Measurements from ENCODE around the gene ARHGEF1.
"Not testable (repeated sequence)": the region's sequence is repeated elsewhere in the genome, so short reads cannot be mapped to it uniquely, and the experiment has no call there.

The ARHGEF1 gene

DNA sequence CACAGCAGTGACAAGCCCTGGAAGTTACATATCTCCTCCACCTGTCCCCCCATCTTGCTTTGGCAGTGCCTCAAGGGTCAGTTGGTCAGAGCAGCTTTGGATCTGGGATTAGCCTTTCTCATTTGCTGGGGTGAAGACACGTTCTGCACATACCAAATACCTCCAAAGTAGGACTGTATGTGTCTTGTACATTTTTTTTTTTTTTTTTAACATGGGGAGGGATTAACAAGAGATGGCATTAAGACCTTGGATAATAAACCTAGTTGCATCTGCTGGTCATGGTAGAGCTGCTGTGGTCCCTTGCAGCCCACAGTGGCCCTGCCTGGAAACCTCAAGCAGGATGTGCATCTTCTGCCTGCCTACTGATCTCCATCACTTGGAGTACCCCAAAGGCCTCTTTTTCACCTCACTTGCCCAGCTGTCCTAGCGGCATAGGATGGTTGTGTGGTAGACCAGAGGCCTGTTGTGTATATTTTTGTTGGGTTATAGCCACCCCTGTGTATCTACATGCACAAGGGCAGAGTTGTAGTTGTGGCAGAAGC, 20.5 kb upstream of the ARHGEF1 start:
- no peak for DNase-seq

DNA sequence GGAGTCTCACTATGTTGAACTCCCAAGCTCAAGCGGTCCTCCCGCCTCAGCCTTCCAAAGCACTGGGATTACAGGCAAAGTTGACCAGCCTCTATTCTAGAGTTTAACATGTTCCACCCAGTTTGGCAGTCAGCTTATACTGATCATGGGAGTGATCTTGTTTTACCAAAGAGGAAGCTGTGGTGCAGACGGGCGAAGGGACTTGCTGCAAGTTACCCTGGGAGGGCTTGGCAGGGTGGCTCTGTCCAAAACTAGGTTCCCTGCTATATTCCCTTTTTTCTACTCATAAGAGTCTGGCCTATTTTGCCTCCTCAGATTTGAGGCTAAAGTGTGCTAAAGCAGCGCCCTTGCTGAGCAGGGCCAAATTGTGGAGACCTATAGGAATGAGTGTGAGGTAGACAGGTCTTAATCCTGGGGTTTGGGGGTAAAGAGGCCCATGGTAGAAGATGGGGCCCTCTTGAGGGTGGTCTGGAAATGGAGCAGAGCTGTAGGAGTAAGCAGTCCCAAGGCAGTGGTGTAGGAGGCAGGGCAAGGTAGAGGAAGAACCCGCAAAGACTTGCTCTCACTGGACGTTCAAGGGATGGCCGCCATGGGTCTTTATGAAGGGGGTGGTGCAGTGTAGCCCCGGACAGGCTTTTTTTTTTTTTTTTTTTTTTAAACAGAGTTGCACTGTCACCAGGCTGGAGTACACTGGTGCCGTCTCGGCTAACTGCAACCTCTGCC, 19.6 kb upstream of the ARHGEF1 start:
- DNase-seq: no peak

DNA sequence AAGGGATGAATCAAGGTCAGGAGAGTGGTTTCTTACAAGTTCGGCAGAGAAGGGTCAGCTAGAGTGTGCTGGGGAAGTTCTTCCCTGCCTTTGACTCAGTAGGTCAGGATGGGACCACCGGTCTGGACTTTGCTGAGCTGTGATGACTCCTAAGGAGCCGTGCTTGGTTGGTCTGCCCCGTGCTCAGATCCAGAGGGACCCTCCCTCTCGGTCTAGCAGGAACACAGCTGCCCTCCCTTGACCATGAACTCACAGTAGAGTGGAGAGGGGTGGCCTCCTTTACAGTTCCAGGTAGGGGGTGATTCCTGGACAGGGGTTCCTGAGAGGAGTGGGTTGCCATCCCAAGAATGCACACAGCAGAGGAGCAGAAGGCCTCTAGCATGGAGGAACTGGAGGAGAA, 18.6 kb upstream of the ARHGEF1 start:
- DNase-seq: no peak

DNA sequence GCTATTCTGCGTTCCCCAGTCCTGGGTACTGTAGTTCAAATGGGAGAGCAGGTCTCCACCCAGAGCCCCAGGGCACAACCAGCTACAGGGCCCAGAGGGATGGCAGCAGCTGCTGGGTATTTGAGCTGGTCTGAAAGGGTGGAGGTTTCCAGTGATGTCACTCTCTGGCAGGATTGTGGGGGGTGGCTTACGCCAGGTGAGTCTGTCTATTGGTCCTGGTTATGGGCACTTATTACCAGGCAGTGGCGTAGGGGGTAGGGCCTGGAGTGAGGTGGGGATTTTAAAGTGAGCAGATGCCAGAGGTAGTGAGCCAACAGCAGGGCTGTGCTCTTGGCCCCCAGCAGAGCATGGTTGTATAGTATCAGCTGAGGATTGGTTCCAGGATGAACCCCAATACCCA, 16.7 kb upstream of the ARHGEF1 start:
- DNase-seq: no peak

DNA sequence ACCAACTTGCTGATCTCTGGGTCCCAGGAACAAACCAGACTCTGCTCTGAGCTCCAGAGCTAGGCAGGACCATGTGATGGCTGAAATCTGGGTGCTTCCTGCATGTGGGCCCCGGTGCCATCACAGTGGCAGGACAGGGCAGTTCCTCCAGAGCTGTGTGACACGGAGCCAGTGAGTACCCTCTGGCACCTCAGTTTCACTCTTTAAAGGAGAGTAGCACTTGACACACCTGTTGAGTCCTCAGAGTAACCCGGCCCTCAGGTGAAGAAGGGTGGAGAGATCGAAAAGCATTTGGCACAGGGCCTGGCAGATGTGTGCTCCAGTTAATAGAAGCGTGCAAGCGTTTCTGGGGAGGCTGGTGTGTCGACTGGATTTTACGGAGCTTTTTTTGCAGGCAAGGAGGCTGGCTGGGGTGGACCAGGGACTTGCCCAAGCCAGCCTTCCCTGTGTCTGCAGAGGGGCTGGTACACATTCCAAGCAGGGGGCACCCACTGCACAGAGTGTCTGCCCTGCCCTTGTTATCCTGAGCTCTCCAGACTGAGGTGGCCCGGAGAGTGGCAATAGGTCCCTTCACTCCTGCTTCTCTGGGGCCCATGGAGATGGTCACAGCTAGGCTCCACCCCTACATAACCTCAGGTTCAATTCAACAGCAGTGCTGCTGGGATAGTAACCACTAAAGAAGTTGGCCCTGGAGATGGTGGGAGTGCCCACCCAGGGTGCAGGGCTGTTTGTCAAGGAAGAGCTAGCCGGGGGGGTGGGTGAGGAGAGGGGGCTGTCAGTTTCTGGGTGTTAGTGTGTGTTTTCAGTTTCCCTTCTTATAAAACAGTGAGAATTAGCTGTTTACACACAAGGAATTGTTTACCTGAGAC, 14.6 kb upstream of the ARHGEF1 start:
- no peak for DNase-seq

DNA sequence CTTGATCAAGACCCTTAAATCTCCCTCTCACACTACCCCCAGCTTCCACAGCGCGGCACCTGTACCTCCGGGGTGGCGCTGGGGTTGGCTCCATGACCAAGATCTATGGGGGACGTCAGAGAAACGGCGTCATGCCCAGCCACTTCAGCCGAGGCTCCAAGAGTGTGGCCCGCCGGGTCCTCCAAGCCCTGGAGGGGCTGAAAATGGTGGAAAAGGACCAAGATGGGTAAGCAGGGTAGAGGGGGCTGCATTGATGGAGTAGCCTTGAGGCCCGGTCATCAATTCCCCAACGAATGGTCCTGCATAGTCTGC, 14.0 kb upstream of the ARHGEF1 start:
- DNase-seq: no peak

DNA sequence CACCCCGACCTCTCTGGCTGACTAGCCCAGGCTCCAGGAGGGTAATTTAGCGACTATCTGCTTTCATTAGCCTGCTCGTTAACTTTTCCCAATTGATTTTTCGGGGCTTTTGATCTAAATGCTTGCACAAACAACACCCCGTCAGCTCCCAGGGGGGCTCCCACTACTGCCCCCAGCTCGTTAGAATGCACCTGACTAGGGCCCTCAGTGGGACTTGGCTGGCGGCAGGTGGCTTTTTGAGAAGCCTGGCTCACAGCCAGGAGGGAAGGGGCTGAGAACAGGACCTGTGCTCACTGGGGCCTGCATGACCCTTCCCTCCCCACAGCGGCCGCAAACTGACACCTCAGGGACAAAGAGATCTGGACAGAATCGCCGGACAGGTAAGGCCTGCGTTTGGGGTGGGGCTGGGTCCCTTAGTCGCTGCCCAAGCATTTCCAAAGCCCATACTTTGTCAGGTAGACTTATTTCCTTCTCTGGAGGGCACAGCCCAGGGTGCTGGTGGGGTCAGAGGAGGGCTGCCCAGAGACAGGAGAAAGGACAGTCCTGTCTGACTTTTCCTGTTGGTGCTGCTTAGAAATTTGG, 13.5 kb upstream of the ARHGEF1 start:
- DNase-seq: no peak

DNA sequence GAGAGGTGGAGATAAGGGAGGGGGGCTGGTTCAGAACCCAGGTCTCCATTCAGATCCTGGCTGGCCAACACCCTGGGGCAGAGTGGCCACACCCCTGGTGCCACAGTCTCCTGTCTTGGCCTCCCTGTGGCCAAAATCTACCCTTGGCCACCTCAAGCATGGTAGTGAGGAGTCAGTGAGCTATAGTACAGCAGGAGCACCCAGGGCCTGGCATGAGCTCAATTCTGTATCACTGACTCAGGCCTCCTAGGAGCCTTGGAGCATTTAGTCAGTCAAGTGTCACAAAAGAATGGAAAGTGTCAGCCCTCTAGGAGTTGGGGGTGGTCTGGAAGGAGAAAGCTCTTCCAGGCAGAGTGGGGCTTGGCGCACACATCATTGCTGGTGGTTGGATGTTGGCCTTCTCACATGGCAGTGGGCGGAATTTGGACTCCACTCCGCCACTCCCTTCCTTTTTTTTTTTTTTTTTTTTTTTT, 12.5 kb upstream of the ARHGEF1 start:
- DNase-seq: no peak

DNA sequence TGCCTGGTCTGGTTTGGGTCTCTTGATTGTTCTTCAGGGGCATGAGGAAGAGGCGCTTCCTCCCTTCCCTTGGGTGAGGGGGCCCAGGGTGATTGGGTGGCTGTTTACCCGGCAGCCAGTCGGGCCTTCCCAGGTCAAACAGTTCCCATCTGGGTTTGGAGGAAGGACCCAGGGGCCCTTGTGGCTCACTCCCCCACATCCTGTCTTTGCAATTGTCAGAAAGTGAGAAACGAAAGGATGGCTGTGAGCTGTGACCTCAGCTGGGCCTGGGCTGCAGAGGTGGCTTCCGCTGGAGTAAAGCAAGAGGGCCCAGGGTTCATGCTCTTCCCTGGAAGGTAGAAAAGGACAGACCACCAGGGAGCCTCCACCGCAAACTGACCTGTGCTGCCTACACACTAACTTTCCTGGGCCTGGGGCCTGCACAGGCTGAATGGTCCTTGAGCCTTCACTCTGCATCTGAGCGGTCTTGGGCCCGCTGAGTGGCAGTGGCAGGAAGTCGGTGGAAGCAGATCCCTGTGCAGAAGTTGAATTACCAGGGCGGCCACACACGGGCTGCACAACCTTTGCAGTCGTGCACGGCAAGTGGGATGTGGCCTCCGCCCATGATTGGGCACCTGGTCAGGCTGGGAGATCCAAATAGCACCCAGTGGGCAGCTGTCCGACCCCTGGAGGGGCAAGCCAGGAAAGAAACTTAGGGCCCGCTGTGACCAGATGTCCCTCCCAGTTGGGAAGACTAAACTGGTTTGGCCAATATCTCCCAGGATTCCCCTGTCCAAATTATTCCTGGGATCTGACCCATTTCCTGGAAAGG, 11.2 kb upstream of the ARHGEF1 start:
- DNase-seq: peak in 1 of 2 donors; percentile 53

DNA sequence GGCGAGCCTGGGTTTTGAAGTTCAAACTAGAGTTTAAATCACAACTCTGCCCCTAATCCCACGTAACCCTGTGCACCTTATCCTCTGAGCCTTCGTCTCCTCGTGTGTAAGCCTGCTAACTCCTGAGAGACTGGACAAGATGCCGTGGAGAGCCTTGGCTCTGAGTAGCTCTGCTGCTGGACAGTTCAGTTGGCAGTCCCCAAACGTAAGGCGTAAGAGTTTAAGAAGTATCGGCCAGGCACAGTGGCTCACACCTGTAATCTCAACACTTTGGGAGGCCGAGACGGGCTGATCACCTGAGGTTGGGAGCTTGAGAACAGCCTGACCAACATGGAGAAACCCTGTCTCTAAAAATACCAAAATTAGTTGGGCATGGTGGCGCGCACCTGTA, 10.6 kb upstream of the ARHGEF1 start:
- no peak for DNase-seq

DNA sequence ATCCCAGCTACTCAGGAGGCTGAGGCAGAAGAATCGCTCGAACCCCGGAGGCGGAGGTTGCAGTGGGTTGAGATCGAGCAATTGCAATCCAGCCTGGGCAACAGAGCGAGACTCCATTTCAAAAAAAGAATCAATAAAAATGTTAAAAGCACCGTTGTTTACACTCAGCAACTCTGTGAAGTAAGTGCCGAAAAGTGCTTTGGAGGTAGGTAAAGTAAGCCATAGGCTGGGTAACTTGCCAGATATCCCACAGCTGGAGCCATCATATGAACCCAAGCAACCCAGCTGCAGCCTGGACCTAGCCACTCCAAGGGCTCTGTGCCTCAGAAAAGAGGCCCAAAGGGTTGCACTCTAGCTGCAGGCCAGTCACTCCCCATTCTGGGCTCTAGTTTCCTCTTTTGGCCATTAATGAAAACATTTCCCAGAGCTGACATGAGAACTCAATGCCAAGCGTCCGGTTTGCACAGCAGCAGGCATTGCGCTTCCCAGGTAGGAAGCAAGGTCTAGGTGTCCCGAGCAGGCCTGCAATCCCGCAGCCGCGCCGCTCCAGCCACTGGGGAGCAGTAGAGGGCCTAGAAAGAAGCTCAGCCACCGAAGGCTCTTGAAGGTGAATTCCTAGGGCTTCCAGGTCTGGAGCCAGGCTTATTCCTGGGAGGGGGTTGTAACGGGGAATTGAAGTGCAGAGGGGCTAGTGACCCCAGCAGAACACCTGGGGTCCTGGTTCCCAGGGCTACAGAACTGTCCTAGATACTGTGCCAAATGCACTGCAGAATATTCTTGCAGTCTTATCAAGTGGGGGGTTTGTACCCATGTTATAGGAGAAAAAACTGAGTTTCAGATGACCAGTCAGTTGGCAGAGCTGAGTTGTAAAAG, 10.0 kb upstream of the ARHGEF1 start:
- peak; percentile 67 to 69 for DNase-seq

DNA sequence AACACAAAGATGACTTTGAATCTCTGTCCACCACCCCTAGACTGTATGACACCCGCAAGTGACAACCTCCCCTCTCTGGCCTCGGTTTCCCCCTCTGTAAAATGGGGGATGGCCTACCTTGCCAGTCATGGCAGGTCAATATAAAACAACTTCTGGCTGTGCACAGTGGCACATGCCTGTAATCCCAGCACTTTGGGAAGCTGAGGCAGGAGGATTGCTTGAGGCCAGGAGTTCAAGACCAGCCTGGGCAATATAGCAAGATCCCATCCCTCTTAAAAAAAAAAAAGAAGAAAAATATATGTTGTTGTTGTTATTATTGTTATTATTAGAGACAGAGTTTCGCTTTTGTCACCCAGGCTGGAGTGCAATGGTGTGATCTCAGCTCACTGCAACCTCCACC, 7.0 kb upstream of the ARHGEF1 start:
- not testable (repeated sequence) for DNase-seq

DNA sequence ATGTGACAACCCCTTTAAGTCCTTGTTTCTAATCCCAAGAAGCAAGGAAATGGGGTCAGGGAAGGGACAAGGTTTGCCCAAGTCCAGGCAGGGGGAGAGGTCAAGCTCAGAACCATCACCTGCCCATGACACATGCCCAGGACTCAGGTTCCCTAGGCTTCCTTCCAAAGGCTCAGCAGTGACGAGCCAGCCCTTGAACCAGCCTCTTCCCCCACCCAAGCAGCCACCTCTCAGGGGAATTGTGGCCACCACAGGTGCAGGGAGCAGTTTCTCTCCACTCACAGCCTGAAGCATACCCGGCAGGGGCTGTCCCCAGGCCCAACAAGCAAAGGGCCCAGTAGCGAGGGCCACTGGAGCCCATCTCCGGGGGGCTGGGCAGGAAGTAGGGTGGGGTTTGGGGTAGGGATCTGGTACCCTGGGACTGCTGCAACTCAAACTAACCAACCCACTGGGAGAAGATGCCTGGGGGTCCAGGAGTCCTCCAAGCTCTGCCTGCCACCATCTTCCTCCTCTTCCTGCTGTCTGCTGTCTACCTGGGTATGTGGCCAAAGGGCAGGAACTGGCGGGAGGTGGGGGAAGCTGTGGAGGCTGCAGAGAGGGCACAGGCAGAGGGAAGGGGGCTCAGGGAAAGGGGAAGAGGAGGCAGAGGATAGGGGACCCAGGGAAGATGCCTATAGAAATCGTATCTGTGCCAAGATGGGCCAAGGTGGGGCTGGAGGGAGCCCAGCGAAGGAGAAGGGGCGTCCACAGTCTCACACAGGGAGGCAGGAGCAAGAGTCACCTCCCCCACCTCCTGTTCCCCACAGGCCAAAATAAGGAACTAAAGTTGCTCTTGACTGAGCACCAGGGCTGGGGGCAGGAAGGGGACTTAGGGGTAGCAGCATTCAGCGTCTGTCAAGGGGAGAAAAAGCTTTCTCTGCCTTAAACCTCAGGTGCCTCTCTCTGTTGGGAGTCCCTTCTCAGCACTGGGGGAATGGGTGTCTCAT, 5.8 kb upstream of the ARHGEF1 start, which contains the start of gene CD79A:
TSS of gene CD79A (plus strand) at position 433 of the 986 bp plus-strand sequence. CDS start at position 459, 26 bp downstream.
- DNase-seq: no peak

DNA sequence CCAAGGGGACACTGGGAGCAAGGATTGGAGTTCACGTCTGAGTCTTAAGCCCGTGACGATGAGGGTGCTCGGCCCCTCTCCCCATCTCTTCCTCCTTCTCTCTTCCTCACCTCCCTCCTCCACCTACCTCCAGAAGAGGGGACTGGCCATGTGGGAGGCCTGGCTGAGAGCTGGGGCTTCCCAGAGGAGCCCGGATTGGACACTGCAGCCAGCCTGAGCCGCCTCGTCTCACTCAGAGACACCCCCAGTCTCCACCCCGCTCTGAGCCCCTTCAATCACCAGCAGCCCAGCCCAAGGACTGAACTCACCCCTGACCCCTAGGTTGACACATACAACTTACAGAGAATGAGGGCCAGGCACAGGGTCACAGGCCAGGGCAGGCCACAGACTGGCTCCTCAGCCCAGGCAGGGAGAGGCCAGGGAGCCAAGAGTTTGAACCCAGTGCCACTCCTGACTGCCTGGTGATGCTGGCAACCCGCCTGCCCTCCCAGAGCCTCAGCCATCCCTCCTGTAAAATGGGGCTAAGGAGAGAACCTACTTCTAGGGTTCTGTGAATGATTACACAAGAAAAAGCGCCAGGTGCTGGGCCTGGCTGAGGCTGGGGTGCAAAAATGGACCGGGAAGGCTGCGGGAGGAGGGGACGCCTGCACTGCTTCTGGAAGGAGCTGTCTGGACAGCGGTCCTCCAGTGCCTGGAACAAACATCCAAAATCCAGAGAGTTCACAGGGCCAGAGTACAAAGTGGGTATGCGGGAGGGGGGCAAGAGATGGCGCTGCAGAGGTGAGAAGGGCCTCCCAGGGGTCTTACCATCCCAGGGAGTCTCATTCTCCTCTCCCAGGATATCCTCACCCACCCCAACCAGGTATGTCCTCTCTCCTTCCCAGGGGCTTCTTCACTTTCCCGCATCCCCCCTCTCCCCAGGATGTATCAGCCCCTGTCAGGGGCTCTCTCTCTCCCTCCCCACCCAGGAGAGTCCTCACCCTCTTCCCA, 4.8 kb upstream of the ARHGEF1 start:
- DNase-seq: no peak

DNA sequence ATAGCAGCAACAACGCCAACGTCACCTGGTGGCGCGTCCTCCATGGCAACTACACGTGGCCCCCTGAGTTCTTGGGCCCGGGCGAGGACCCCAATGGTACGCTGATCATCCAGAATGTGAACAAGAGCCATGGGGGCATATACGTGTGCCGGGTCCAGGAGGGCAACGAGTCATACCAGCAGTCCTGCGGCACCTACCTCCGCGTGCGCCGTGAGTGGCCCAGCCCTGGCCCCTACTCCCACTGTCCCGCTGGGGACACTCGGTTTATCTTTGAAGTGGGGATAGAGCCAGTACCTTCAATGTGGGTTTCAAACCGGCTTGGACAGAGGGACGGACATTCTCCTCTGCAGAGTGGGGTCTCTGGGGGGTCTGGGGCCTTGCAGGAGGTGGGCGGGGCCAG, 3.9 kb upstream of the ARHGEF1 start:
- DNase-seq: no peak

DNA sequence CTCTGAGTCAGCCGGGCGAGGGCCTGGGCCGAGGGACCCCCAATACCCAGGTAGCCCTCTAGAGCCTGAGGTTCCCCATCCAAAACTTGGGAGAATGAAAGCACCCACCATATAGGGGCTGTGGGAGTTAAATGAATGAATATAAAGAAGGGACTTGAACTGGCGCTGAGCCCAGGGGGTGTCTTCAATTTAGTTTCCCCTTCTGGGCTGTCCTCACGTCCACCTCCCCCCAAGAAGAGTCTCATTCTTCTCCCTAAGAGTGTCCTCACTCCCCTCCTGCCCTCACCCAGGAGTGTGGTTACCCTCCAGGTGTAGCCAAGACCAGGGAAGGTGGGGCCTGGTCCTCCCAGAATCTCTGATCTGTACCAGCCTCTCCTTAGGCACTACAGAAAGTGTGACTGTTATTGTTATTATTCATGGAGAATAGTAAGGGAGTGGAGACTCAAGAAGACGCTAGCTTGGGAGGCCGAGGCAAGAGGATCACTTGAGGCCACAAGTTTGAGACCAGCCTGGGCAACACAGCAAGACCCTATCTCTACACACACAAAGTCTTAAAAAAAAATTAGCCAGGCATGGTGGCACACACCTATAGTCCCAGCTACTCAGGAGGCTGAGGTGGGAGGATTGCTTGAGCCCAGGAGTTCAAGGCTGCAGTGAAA, 3.2 kb upstream of the ARHGEF1 start:
- DNase-seq: no peak

DNA sequence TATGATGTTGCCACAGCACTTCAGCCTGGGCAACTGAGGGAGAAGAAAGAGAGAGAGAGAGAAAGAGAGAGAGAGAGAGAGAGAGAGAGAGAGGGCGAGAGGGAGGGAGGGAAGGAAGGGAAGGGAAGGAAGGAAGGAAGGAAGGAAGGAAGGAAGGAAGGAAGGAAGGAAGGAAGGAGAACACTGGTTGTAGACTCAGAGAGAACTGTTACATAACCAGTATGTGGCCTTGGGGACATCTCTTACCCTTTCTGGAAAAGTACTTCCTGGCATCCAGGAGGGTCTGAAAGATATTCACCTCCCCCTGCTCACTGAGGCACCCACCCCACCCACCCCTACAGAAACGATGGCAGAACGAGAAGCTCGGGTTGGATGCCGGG, 2.7 kb upstream of the ARHGEF1 start:
- DNase-seq: no peak

DNA sequence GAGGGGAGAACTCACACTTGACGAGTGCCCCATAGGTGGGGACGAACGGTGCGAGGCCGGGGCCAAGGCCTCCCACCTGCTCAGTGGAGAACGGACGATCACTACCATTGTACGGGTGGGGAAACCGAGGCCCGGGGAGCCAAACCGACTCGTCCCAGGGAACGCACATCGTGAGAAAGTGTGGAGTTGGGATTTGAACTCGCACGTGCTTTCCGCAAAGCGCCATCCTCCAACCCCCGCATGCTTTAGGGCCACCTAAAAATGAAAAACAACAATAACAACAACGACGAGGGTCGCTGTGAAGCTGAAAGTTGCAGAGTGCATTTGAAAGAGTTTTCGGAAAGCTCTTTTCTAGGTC, 458 bp downstream of the ARHGEF1 start:
- DNase-seq: no peak

Data from activated CD4-positive, alpha-beta T cell treated with anti-CD3 and anti-CD28 coated beads for 4 hours (primary cell).